Ovary (tissue), 9 donors: ENCODE measurements around the gene DCAF11. TPM values are rescaled to one million over a fixed set of nuclear protein-coding genes. Genes with fewer than 3 reads are reported as not detected.

Experiments used
- DNase-seq, 5 donors: peaks; one replicate each; pipeline ENCODE4 v3.0.0-alpha.2; 2019 to 2020
- H3K27ac ChIP-seq, 2 donors: fragments of 200-600 bp; one replicate each; pipeline versions ENCODE4 v1.5.1 to v1.8.0; 2019 to 2022
- H3K27me3 ChIP-seq: fragments of 200-600 bp; one replicate; pipeline ENCODE4 v1.8.0; 2022
- H3K36me3 ChIP-seq: fragments of 200-600 bp; sonication (generic); one replicate; pipeline ENCODE4 v1.5.1; 2019
- H3K4me1 ChIP-seq: one replicate; pipeline ENCODE4 v1.8.1; 2013; ENCODE audit warnings: mild to moderate bottlenecking, moderate library complexity; ENCODE audit not compliant: insufficient read depth
- H3K4me3 ChIP-seq: fragments of 200-600 bp; sonication (generic); one replicate; pipeline ENCODE4 v1.5.1; 2017
- H3K9me3 ChIP-seq, 2 donors: fragments of 200-600 bp in 1 of 2; sonication (generic) in 1 of 2; one replicate each; pipeline versions ENCODE4 v1.5.1 to v1.8.1; 2013 to 2019; ENCODE audit warnings: mild to moderate bottlenecking in 1 of 2, moderate library complexity in 1 of 2
- CTCF ChIP-seq, 3 donors: fragments of 450-650 bp in 2 of 3; fragments of 200-600 bp in 1 of 3; IDR thresholded peaks; one replicate each; pipeline versions ENCODE4 v1.5.1 to v1.8.0; 2016 to 2022; ENCODE audit warnings: antibody characterized with exemption in 3 of 3, mild to moderate bottlenecking in 1 of 3
- EP300 ChIP-seq: sonication (generic); formaldehyde crosslinking; IDR thresholded peaks from one replicate; pipeline ENCODE4 v1.6.1; 2017; ENCODE audit warnings: antibody characterized with exemption
- POLR2A ChIP-seq: fragments of 450-650 bp; IDR thresholded peaks from one replicate; pipeline ENCODE4 v1.6.1; 2017; ENCODE audit warnings: antibody characterized with exemption, mild to moderate bottlenecking, moderate library complexity
- WGBS, 3 donors: extraction: QIAGEN DNeasy Blood & Tissue Kit in 1 of 3; methylation state at CpG; one replicate each; pipeline versions ENCODE4 v1.1.5 to v1.1.7; 2013 to 2017; 5-methylcytosine and 5-hydroxymethylcytosine counted together
- intact Hi-C, 4 donors: fragments of 100-400 bp; cut with DNase I; formaldehyde crosslinking; loops; one replicate each; pipeline versions ENCODE4 v1.11.0 to v1.15.1; 2022 to 2023
- polyA plus RNA-seq, 2 donors: library from polyadenylated mRNA; stranded (reverse); fragments of 200-250 nt in 1 of 2; fragments of 350-450 nt in 1 of 2; fragmentation: Illumina TruSeq in 1 of 2; extraction: RNeasy Lipid Tissue Mini Kit (QIAGEN cat#74804) in 1 of 2; gene quantifications; one replicate each; pipeline ENCODE4 v1.2.3, GENCODE V29; 2013 to 2014
- total RNA-seq, 7 donors: library from RNA; depleted of rRNA in 2 of 7; stranded (reverse); fragments of >200 nt in 2 of 7; fragmentation: NEBNext Ultra II Directional in 3 of 7; extraction: Animal tissue kit (Norgen Biotek cat#: 25700) in 3 of 7; gene quantifications; one replicate each; pipeline versions ENCODE4 v1.1.0 to v1.2.4, GENCODE V29; 2016 to 2023
- donor health status: DM: no; HTN: no; CAD: no; lungs with moderate emphysema.
- donor health status: DM: no; HTN: no; CAD: no.
- donor health status: Bipolar disorder and iron deficiency.
- donor health status: DM: yes; HTN: yes; CAD: no.
- donor health status: DM: no; HTN: no; CAD: no.
- donor health status: DM: yes; HTN: yes; CAD: no.

The DCAF11 gene
- total and polyA plus RNA-seq, 9 donors = 34.7 to 71.4 (median 51.5) TPM

- H3K9me3 ChIP-seq = no peaks in the 10 kb centered on the region
- H3K27ac ChIP-seq = no peak overlapping the region
- H3K36me3 ChIP-seq = no peaks in the 10 kb centered on the region
- H3K4me3 ChIP-seq = no peak overlapping the region
- intact Hi-C loops = no loop called here
- no peak for DNase-seq
- H3K27me3 ChIP-seq = no peaks in the 10 kb centered on the region
- TF ChIP-seq EP300 (no peak), POLR2A (no peak), CTCF (IDR thresholded peaks at IDR 0.05) (no peak)
- whole genome bisulfite sequencing, 3 donors = 85 to 87% (median 87%) methylated on average over 23 of the region's 23 CpGs
- no peaks in the 10 kb centered on the region for H3K4me1 ChIP-seq
These were observed 37.5 kb upstream of the DCAF11 start for GRCh38 chr14:24077086-24077485.

GRCh38 chr14:24078146-24078545, 36.4 kb upstream of the DCAF11 start:
- no peak for DNase-seq
- H3K27me3 ChIP-seq = no peaks in the 10 kb centered on the region
- no peak overlapping the region for H3K27ac ChIP-seq
- H3K9me3 ChIP-seq = no peaks in the 10 kb centered on the region
- no peak for TF ChIP-seq POLR2A
- TF ChIP-seq CTCF (IDR thresholded peaks at IDR 0.05) = no peak
- no peak for TF ChIP-seq EP300
- no peaks in the 10 kb centered on the region for H3K36me3 ChIP-seq
- 78 to 86% (median 83%) methylated on average over 3 of the region's 3 CpGs for WGBS, 3 donors
- no peaks in the 10 kb centered on the region for H3K4me1 ChIP-seq
- intact Hi-C loops = no loop called here
- no peak overlapping the region for H3K4me3 ChIP-seq

- WGBS, 3 donors = 86 to 90% (median 90%) methylated on average over 9 of the region's 9 CpGs
- Histone ChIP-seq H3K9me3 (no peaks in the 10 kb centered on the region), H3K27me3 (no peaks in the 10 kb centered on the region), H3K36me3 (no peaks in the 10 kb centered on the region), H3K27ac (no peak overlapping the region), H3K4me1 (no peaks in the 10 kb centered on the region), H3K4me3 (no peak overlapping the region)
- DNase-seq = no peak
- no peak for TF ChIP-seq EP300
- no peak for TF ChIP-seq CTCF (IDR thresholded peaks at IDR 0.05)
- no peak for TF ChIP-seq POLR2A
- intact Hi-C loops = no loop called here
These were observed 35.0 kb upstream of the DCAF11 start for GRCh38 chr14:24079491-24080141.

DNA sequence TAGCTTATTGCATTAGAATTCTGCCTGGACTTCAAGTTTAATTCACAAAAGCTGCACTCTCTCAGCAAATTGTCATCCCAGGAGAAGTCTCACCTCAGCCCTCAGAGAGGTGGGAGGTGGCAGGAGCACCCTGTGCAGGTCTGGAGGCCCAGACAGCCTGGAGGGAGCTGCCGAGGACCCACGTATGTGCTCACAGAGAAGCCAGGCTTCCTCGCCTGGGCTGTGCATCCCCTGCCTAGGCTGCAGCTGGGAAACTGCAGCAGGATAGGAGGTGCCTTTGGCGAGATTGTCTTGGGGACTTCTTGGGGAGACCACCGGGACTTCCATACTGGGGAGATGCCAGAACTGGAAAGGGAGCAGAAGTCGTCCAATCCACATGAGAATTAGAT, 34.4 kb upstream of the DCAF11 start:
- TF ChIP-seq EP300 (no peak), CTCF (IDR thresholded peaks at IDR 0.05) (no peak), POLR2A (no peak)
- Histone ChIP-seq H3K36me3 (no peaks in the 10 kb centered on the region), H3K9me3 (no peaks in the 10 kb centered on the region), H3K4me1 (no peaks in the 10 kb centered on the region), H3K27ac (no peak overlapping the region), H3K27me3 (no peaks in the 10 kb centered on the region), H3K4me3 (no peak overlapping the region)
- intact Hi-C loops = no loop called here
- DNase-seq = no peak
- 76 to 80% (median 78%) methylated on average over 6 of the region's 6 CpGs for WGBS, 3 donors
